ENCODE measurements around the gene SIAH3. TPM values are rescaled to one million over a fixed set of nuclear protein-coding genes. Genes with fewer than 3 reads are reported as not detected.

SIAH3 gene
- total RNA-seq, 1 experiment from 2014 or later: 1.3 TPM

- DNase-seq (ENCODE audit: low read depth, low spot score): no peak
- in situ Hi-C loops (cut with HindIII; ENCODE audit: low pct_unique_long_range_greater_than_20kb, low sequenced_read_pairs): no loop called here
These were observed 18.3 kb downstream of the SIAH3 start for GRCh38 chr13:45833242-45833641.

- no peak for DNase-seq (ENCODE audit: low read depth, low spot score)
- in situ Hi-C loops (cut with HindIII; ENCODE audit: low pct_unique_long_range_greater_than_20kb, low sequenced_read_pairs): no loop called here
These were observed 19.7 kb downstream of the SIAH3 start for GRCh38 chr13:45831851-45832250.

- in situ Hi-C loops (cut with HindIII; ENCODE audit: low pct_unique_long_range_greater_than_20kb, low sequenced_read_pairs): no loop called here
- no peak for DNase-seq (ENCODE audit: low read depth, low spot score)
These were observed 21.4 kb downstream of the SIAH3 start for GRCh38 chr13:45830121-45830520.

- in situ Hi-C loops (cut with HindIII; ENCODE audit: low pct_unique_long_range_greater_than_20kb, low sequenced_read_pairs): no loop called here
These were observed 23.1 kb downstream of the SIAH3 start for GRCh38 chr13:45828256-45828968.

GRCh38 chr13:45827318-45827717, 24.2 kb downstream of the SIAH3 start:
- DNase-seq (ENCODE audit: low read depth, low spot score): no peak
- in situ Hi-C loops (cut with HindIII; ENCODE audit: low pct_unique_long_range_greater_than_20kb, low sequenced_read_pairs): no loop called here

More at GRCh38 chr13:45828256-45828968, 23.1 kb downstream of the SIAH3 start:
- DNase-seq (ENCODE audit: low read depth, low spot score): no peak

- in situ Hi-C loops (cut with HindIII; ENCODE audit: low pct_unique_long_range_greater_than_20kb, low sequenced_read_pairs): no loop called here
- DNase-seq (ENCODE audit: low read depth, low spot score): no peak
These were observed 24.8 kb downstream of the SIAH3 start for GRCh38 chr13:45826731-45827130.

- no peak for DNase-seq (ENCODE audit: low read depth, low spot score)
These were observed 26.2 kb downstream of the SIAH3 start for GRCh38 chr13:45825387-45825650.

GRCh38 chr13:45823583-45823982, 28.0 kb downstream of the SIAH3 start:
- in situ Hi-C loops (cut with HindIII; ENCODE audit: low pct_unique_long_range_greater_than_20kb, low sequenced_read_pairs): no loop called here
- DNase-seq (ENCODE audit: low read depth, low spot score): no peak

More at GRCh38 chr13:45825387-45825650, 26.2 kb downstream of the SIAH3 start:
- in situ Hi-C loops (cut with HindIII; ENCODE audit: low pct_unique_long_range_greater_than_20kb, low sequenced_read_pairs): no loop called here

- in situ Hi-C loops (cut with HindIII; ENCODE audit: low pct_unique_long_range_greater_than_20kb, low sequenced_read_pairs): no loop called here
- no peak for DNase-seq (ENCODE audit: low read depth, low spot score)
These were observed 29.7 kb downstream of the SIAH3 start for GRCh38 chr13:45821811-45822210.

- in situ Hi-C loops (cut with HindIII; ENCODE audit: low pct_unique_long_range_greater_than_20kb, low sequenced_read_pairs): no loop called here
- no peak for DNase-seq (ENCODE audit: low read depth, low spot score)
These were observed 31.3 kb downstream of the SIAH3 start for GRCh38 chr13:45820106-45820838.

GRCh38 chr13:45817833-45818232, 33.7 kb downstream of the SIAH3 start:
- DNase-seq (ENCODE audit: low read depth, low spot score): peak; percentile 41
- in situ Hi-C loops (cut with HindIII; ENCODE audit: low pct_unique_long_range_greater_than_20kb, low sequenced_read_pairs): no loop called here

GRCh38 chr13:45816427-45816826, 35.1 kb downstream of the SIAH3 start:
- no peak for DNase-seq (ENCODE audit: low read depth, low spot score)
- in situ Hi-C loops (cut with HindIII; ENCODE audit: low pct_unique_long_range_greater_than_20kb, low sequenced_read_pairs): no loop called here

GRCh38 chr13:45812695-45813372, 38.7 kb downstream of the SIAH3 start:
- no peak for DNase-seq (ENCODE audit: low read depth, low spot score)
- in situ Hi-C loops (cut with HindIII; ENCODE audit: low pct_unique_long_range_greater_than_20kb, low sequenced_read_pairs): no loop called here

- in situ Hi-C loops (cut with HindIII; ENCODE audit: low pct_unique_long_range_greater_than_20kb, low sequenced_read_pairs): no loop called here
These were observed 39.5 kb downstream of the SIAH3 start for GRCh38 chr13:45811891-45812694.

GRCh38 chr13:45809801-45810394, 41.7 kb downstream of the SIAH3 start:
- DNase-seq (ENCODE audit: low read depth, low spot score): no peak
- in situ Hi-C loops (cut with HindIII; ENCODE audit: low pct_unique_long_range_greater_than_20kb, low sequenced_read_pairs): no loop called here

More at GRCh38 chr13:45811891-45812694, 39.5 kb downstream of the SIAH3 start:
- DNase-seq (ENCODE audit: low read depth, low spot score): no peak

GRCh38 chr13:45808925-45809324, 42.6 kb downstream of the SIAH3 start:
- no peak for DNase-seq (ENCODE audit: low read depth, low spot score)
- in situ Hi-C loops (cut with HindIII; ENCODE audit: low pct_unique_long_range_greater_than_20kb, low sequenced_read_pairs): no loop called here

- in situ Hi-C loops (cut with HindIII; ENCODE audit: low pct_unique_long_range_greater_than_20kb, low sequenced_read_pairs): no loop called here
- DNase-seq (ENCODE audit: low read depth, low spot score): peak; percentile 82
These were observed 43.9 kb downstream of the SIAH3 start for GRCh38 chr13:45807520-45808099.

Data from SK-MEL-5 (cell line).